Parathyroid adenoma (tissue), 2 donors: ENCODE data around the gene TANK.

Source experiments
- H2AFZ ChIP-seq: fragments of 300-600 bp; sonication (generic); one replicate; pipeline ENCODE4 v1.7.0; 2017; ENCODE audit warnings: antibody characterized with exemption, mild to moderate bottlenecking
- H3K27ac ChIP-seq: fragments of 300-600 bp; sonication (generic); one replicate; pipeline ENCODE4 v1.7.0; 2017
- H3K27me3 ChIP-seq: fragments of 300-600 bp; sonication (generic); one replicate; pipeline ENCODE4 v1.7.0; 2017; ENCODE audit warnings: low read length; ENCODE audit not compliant: control insufficient read depth, insufficient read depth
- H3K36me3 ChIP-seq: fragments of 300-600 bp; sonication (generic); one replicate; pipeline ENCODE4 v1.7.0; 2017; ENCODE audit warnings: low read length; ENCODE audit not compliant: control insufficient read depth, insufficient read depth
- H3K4me1 ChIP-seq: fragments of 300-600 bp; sonication (generic); one replicate; pipeline ENCODE4 v1.7.0; 2017; ENCODE audit warnings: control low read depth
- H3K4me2 ChIP-seq: fragments of 300-600 bp; sonication (generic); one replicate; pipeline ENCODE4 v1.7.0; 2017; ENCODE audit warnings: low read length
- H3K4me3 ChIP-seq: fragments of 300-600 bp; sonication (generic); one replicate; pipeline ENCODE4 v1.7.0; 2017; ENCODE audit warnings: low read depth, low read length
- H3K79me2 ChIP-seq: fragments of 300-600 bp; sonication (generic); one replicate; pipeline ENCODE4 v1.7.0; 2017; ENCODE audit warnings: control low read depth
- H3K9ac ChIP-seq: fragments of 300-600 bp; sonication (generic); one replicate; pipeline ENCODE4 v1.7.0; 2017; ENCODE audit warnings: mild to moderate bottlenecking
- H3K9me3 ChIP-seq: fragments of 300-600 bp; sonication (generic); one replicate; pipeline ENCODE4 v1.7.0; 2017; ENCODE audit warnings: low read length; ENCODE audit not compliant: control insufficient read depth
- TF ChIP-seq, protein P1 (sequence below): fragments of 300-600 bp; sonication (generic); IDR thresholded peaks from one replicate; pipeline ENCODE4 v1.7.0; 2017; ENCODE audit warnings: antibody characterized with exemption, mild to moderate bottlenecking
- donor health status: primary hyperparathyroidism.

The TANK gene

DNA sequence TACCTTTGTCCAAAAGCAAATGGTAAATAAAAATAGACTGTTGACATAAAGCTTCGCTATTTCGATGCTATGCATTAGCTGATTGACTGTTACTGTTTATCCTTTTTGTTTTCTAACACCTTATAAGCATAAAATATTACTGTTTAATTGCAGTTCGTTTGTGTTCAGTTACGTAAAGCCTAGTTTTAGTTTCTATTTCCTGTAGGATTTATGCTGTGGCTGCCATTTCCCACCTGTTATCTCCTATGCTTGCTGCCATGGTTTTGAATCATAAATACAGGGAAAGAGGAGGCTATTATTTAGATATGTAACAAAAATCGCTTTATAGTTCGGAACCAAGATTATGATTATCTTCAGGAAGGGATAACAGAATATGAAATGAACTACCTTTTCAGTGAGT, 3.9 kb downstream of the TANK start:
- Histone ChIP-seq H3K4me3 (no peak overlapping the region), H3K9me3 (no peaks in the 10 kb centered on the region), H3K9ac (no peak overlapping the region), H2AFZ (no peak overlapping the region), H3K36me3 (no peaks in the 10 kb centered on the region), H3K27me3 (no peaks in the 10 kb centered on the region), H3K79me2 (peaks cover 19% of the 10 kb centered on the region), H3K4me2 (no peak overlapping the region), H3K27ac (no peak overlapping the region), H3K4me1 (no peaks in the 10 kb centered on the region)
- TF ChIP-seq, protein P1, sequence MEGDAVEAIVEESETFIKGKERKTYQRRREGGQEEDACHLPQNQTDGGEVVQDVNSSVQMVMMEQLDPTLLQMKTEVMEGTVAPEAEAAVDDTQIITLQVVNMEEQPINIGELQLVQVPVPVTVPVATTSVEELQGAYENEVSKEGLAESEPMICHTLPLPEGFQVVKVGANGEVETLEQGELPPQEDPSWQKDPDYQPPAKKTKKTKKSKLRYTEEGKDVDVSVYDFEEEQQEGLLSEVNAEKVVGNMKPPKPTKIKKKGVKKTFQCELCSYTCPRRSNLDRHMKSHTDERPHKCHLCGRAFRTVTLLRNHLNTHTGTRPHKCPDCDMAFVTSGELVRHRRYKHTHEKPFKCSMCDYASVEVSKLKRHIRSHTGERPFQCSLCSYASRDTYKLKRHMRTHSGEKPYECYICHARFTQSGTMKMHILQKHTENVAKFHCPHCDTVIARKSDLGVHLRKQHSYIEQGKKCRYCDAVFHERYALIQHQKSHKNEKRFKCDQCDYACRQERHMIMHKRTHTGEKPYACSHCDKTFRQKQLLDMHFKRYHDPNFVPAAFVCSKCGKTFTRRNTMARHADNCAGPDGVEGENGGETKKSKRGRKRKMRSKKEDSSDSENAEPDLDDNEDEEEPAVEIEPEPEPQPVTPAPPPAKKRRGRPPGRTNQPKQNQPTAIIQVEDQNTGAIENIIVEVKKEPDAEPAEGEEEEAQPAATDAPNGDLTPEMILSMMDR: no peak

DNA sequence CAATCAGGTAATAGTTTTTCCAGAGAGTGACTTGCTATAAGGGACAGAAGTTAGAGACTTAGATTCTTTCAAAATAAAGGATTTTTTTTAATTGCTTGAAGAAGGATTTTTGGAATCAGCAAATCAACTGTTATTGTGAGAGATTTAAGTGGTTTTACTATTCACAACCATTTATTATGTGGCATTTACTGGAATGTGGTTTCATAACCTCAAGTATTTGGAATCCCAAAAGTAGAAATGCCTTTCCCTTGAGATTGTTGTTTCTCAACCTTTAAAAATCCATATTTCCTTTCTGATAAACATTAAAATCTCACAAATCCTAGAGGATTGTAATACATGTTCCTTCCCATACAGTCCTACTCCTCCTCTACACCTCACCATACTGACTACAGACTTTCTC, 5.0 kb downstream of the TANK start:
- H3K9me3 ChIP-seq: no peaks in the 10 kb centered on the region
- H3K4me1 ChIP-seq: no peaks in the 10 kb centered on the region
- H3K79me2 ChIP-seq: peaks cover 26% of the 10 kb centered on the region
- no peak overlapping the region for H2AFZ ChIP-seq
- TF ChIP-seq, protein P1: no peak
- no peak overlapping the region for H3K27ac ChIP-seq
- no peak overlapping the region for H3K4me2 ChIP-seq
- no peaks in the 10 kb centered on the region for H3K27me3 ChIP-seq
- no peak overlapping the region for H3K9ac ChIP-seq
- H3K36me3 ChIP-seq: no peaks in the 10 kb centered on the region
- no peak overlapping the region for H3K4me3 ChIP-seq

- Histone ChIP-seq H3K27ac (no peak overlapping the region), H3K79me2 (peaks cover 28% of the 10 kb centered on the region), H3K27me3 (no peaks in the 10 kb centered on the region), H3K4me3 (no peak overlapping the region), H3K36me3 (no peaks in the 10 kb centered on the region), H3K4me1 (no peaks in the 10 kb centered on the region), H3K4me2 (no peak overlapping the region), H3K9ac (no peak overlapping the region), H3K9me3 (no peaks in the 10 kb centered on the region), H2AFZ (no peak overlapping the region)
- TF ChIP-seq, protein P1: no peak
Observed at GRCh38 chr2:161165811-161166210, 5.6 kb downstream of the TANK start.

DNA sequence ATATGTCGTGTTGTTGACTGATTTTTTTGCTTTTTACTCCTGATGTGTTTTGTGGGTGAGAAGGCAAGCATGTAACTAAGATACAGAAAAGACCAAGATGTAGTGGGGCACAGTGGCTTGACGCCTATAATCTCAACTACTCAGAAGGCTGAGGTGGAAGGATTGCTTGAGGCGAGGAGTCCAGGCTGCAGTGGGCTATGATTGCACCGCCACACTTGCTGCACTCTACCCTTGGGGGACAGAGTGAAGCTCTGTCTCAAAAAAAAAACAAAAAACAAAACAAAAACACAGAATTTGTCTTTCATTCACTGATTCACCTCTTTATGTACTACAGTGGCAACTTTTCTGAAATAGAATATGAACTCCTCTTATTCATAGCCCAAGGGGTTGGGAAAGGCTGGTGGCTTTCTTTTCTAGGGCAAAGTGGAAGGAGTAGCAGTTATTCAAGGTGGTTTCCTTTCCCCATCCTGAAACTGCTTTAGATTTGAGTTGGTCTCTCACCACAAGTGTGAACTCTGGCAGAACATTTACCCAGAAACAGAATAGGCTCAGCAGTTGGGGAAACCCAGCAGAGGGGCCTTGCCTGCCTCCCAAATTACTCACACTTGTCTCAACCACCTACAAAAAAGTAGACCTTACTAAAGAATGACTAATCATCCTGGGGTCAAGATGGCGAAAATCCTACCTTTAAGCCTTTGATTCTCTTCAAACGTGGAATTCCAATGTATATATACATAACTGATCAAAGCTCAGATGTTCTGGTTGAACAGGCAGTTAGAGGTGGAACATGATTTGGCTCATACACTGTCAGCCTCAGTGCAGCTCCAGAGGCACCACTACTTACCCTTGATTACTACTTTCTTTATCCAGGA, 6.5 kb downstream of the TANK start:
- Histone ChIP-seq H2AFZ (no peak overlapping the region), H3K9me3 (no peaks in the 10 kb centered on the region), H3K4me1 (no peaks in the 10 kb centered on the region), H3K36me3 (no peaks in the 10 kb centered on the region), H3K79me2 (peaks cover 25% of the 10 kb centered on the region), H3K4me3 (no peak overlapping the region), H3K4me2 (no peak overlapping the region), H3K27me3 (no peaks in the 10 kb centered on the region), H3K9ac (no peak overlapping the region), H3K27ac (no peak overlapping the region)
- TF ChIP-seq, protein P1: no peak

GRCh38 chr2:161169335-161169734, 9.1 kb downstream of the TANK start:
- Histone ChIP-seq H2AFZ (no peak overlapping the region), H3K9ac (no peak overlapping the region), H3K4me2 (no peak overlapping the region), H3K79me2 (peaks cover 30% of the 10 kb centered on the region), H3K27ac (no peak overlapping the region), H3K36me3 (no peaks in the 10 kb centered on the region), H3K9me3 (no peaks in the 10 kb centered on the region), H3K4me1 (no peaks in the 10 kb centered on the region), H3K4me3 (no peak overlapping the region), H3K27me3 (no peaks in the 10 kb centered on the region)
- TF ChIP-seq, protein P1: no peak
